GM12878 (cell line): Measurements from ENCODE around the gene ELMO3. TPM values are rescaled to one million over a fixed set of nuclear protein-coding genes. Genes with fewer than 3 reads are reported as not detected.
A peak's percentile ranks its signal among the peaks of the same experiment; 100 is the strongest.

Experiments used
- ATF7 ChIP-seq: fragments of 450-650 bp; IDR thresholded peaks from 2 replicates; pipeline ENCODE4 v1.6.1; 2016; ENCODE audit warnings: low read depth, mild to moderate bottlenecking
- BHLHE40 ChIP-seq, 2 experiments: fragments of 450-650 bp in 1 of 2; IDR thresholded peaks; 2 replicates each; pipeline ENCODE4 v1.6.1; 2011 to 2017; ENCODE audit warnings: low read depth in 2 of 2, borderline replicate concordance in 1 of 2, improper control_type of control experiment in 1 of 2, low read length in 1 of 2, mild to moderate bottlenecking in 1 of 2
- BMI1 ChIP-seq: fragments of 450-650 bp; IDR thresholded peaks from 2 replicates; pipeline ENCODE4 v1.6.1; 2016; ENCODE audit warnings: mild to moderate bottlenecking, moderate library complexity, borderline replicate concordance
- BRCA1 ChIP-seq: IDR thresholded peaks from 2 replicates; pipeline ENCODE4 v1.6.1; 2011; ENCODE audit warnings: low read depth, low read length, improper control_type of control experiment
- CHD1 ChIP-seq: IDR thresholded peaks from 2 replicates; pipeline ENCODE4 v1.6.1; 2012; ENCODE audit warnings: low read depth, low read length, improper control_type of control experiment
- CUX1 ChIP-seq: IDR thresholded peaks from 2 replicates; pipeline ENCODE4 v1.6.1; 2012; ENCODE audit warnings: improper control_type of control experiment, low read depth, low read length; ENCODE audit not compliant: insufficient replicate concordance
- HDAC2 ChIP-seq: fragments of 200-600 bp; sonication (generic); IDR thresholded peaks from 2 replicates; pipeline ENCODE4 v1.6.1; 2017
- IKZF1 ChIP-seq: fragments of 450-650 bp; conservative IDR thresholded peaks from 2 replicates; pipeline ENCODE4 v1.6.1; 2017; ENCODE audit warnings: antibody characterized with exemption, mild to moderate bottlenecking
- IRF3 ChIP-seq: fragments of 450-650 bp; IDR thresholded peaks from 2 replicates; pipeline ENCODE4 v1.6.1; 2014; ENCODE audit warnings: mild to moderate bottlenecking
- JUND ChIP-seq: IDR thresholded peaks from 2 replicates; pipeline ENCODE4 v1.6.1; 2012; ENCODE audit warnings: low read depth, mild to moderate bottlenecking, low read length, improper control_type of control experiment, moderate library complexity
- MEF2A ChIP-seq: IDR thresholded peaks from 2 replicates; pipeline ENCODE4 v1.6.1; 2011; ENCODE audit warnings: low read depth, mild to moderate bottlenecking, low read length, moderate library complexity; ENCODE audit not compliant: insufficient read depth
- MEF2B ChIP-seq: fragments of 450-650 bp; IDR thresholded peaks from 2 replicates; pipeline ENCODE4 v1.6.1; 2018; ENCODE audit warnings: mild to moderate bottlenecking, moderate library complexity; ENCODE audit not compliant: partially characterized antibody, poor library complexity, severe bottlenecking
- NBN ChIP-seq: fragments of 450-650 bp; IDR thresholded peaks from 2 replicates; pipeline ENCODE4 v1.6.1; 2016
- NR2C1 ChIP-seq: fragments of 450-650 bp; IDR thresholded peaks from 2 replicates; pipeline ENCODE4 v1.6.1; 2017; ENCODE audit warnings: antibody characterized with exemption, mild to moderate bottlenecking, moderate library complexity
- POU2F2 ChIP-seq: IDR thresholded peaks from 3 replicates; pipeline ENCODE4 v1.6.1; 2011; ENCODE audit warnings: low read depth, mild to moderate bottlenecking, low read length, borderline replicate concordance
- RELB ChIP-seq: fragments of 450-650 bp; IDR thresholded peaks from 2 replicates; pipeline ENCODE4 v1.6.1; 2017; ENCODE audit warnings: low read depth, mild to moderate bottlenecking, moderate library complexity
- SIN3A ChIP-seq: IDR thresholded peaks from 2 replicates; pipeline ENCODE4 v1.6.1; 2012; ENCODE audit warnings: low read depth, low read length, improper control_type of control experiment
- SKIL ChIP-seq: fragments of 450-650 bp; IDR thresholded peaks from 2 replicates; pipeline ENCODE4 v1.6.1; 2017; ENCODE audit warnings: mild to moderate bottlenecking, low read depth, inconsistent platforms; ENCODE audit not compliant: poor library complexity, severe bottlenecking
- STAT3 ChIP-seq: IDR thresholded peaks from 2 replicates; pipeline ENCODE4 v1.6.1; 2011; ENCODE audit warnings: low read depth, low read length, improper control_type of control experiment
- TCF12 ChIP-seq: IDR thresholded peaks from 2 replicates; pipeline ENCODE4 v1.6.1; 2011; ENCODE audit warnings: low read depth, mild to moderate bottlenecking, low read length
- polyA plus RNA-seq, 11 experiments: library from polyadenylated mRNA; depleted of rRNA in 4 of 11; unstranded in 6 of 11; stranded (reverse) in 5 of 11; fragments of >200 nt; fragmentation: Nextera tagmentation in 4 of 11; fragmentation: Illumina TruSeq in 1 of 11; extraction: Ambion mirVana in 4 of 11; extraction: Trizol in 1 of 11; gene quantifications; 1 replicate in 1 of 11; 2 replicates in 10 of 11; pipeline versions ENCODE4 v1.2.1 to v1.2.3, GENCODE V29; 2011 to 2016; ENCODE audit warnings: inconsistent platforms in 2 of 11, missing spikeins in 2 of 11, low read depth in 1 of 11
- total RNA-seq, 4 experiments: library from RNA; depleted of rRNA in 3 of 4; stranded (reverse); fragments of >200 nt in 3 of 4; fragmentation: Illumina TruSeq in 1 of 4; extraction: Trizol in 1 of 4; gene quantifications; 2 replicates each; pipeline versions ENCODE4 v1.2.1 to v1.2.3, GENCODE V29; 2013 to 2021

The ELMO3 gene
- total and polyA plus RNA-seq, 10 of the 15 experiments (the other 5 are each of a cell fraction or from before 2014, with no cell fraction given): 0.05 to 4.7 (median 0.96) TPM; not detected in 1

GRCh38 chr16:67244387-67245185 is 45.7 kb downstream of the ELMO3 start (continued):
- no peak for TF ChIP-seq CUX1
- peak; percentile 76 for TF ChIP-seq JUND
- peak; percentile 17 to 43; a peak in 1 of 4 replicates for TF ChIP-seq BHLHE40 (IDR thresholded peaks at IDR 0.05; ENCODE audit: borderline replicate concordance in 1 of 2, low read depth in 2 of 2, low read length in 1 of 2)
- TF ChIP-seq ATF7: peak; percentile 74
- TF ChIP-seq CHD1: no peak
- no peak for TF ChIP-seq BMI1
- peak; percentile 10; the same call in 1 of the 3 replicates for TF ChIP-seq POU2F2
- peak; percentile 50; the same call in 1 of the 2 replicates for TF ChIP-seq IKZF1
- no peak for TF ChIP-seq STAT3
- TF ChIP-seq NR2C1: no peak
- TF ChIP-seq MEF2B: peak; percentile 91
- TF ChIP-seq RELB: peak; percentile 20; the same call in 1 of the 2 replicates
- TF ChIP-seq BRCA1: no peak
- no peak for TF ChIP-seq TCF12
- no peak for TF ChIP-seq SKIL
- no peak for TF ChIP-seq HDAC2
- TF ChIP-seq MEF2A: no peak; the same call in 1 of the 2 replicates
- no peak for TF ChIP-seq IRF3
- peak; percentile 46 for TF ChIP-seq NBN
- 0 out of 2 replicates have a peak, but pooled peaks have one; percentile 37 for TF ChIP-seq SIN3A
